HCT116 (cell line): ENCODE measurements around the gene KCNS3.

Experiments used
- EZH2phosphoT487 ChIP-seq: fragments of 200-600 bp; IDR thresholded peaks from 2 replicates; pipeline ENCODE4 v1.6.1; 2018; ENCODE audit warnings: antibody characterized with exemption, borderline replicate concordance
- POLR2AphosphoS5 ChIP-seq: IDR thresholded peaks from 2 replicates; pipeline ENCODE4 v1.6.1; 2011; ENCODE audit warnings: mild to moderate bottlenecking, low read depth, low read length, moderate library complexity
- SIN3A ChIP-seq: IDR thresholded peaks from 2 replicates; pipeline ENCODE4 v1.6.1; 2012; ENCODE audit warnings: low read depth
- TF ChIP-seq, protein P1 (sequence below), 3 experiments: fragments of 200-600 bp in 1 of 3; sonication (generic) in 1 of 3; IDR thresholded peaks in 2 of 3; conservative IDR thresholded peaks in 1 of 3; 2 replicates each; pipeline ENCODE4 v1.5.1; 2012 to 2017; ENCODE audit warnings: low read depth in 2 of 3, low read length in 2 of 3, antibody characterized with exemption in 1 of 3, borderline replicate concordance in 1 of 3, control low read depth in 1 of 3, mild to moderate bottlenecking in 1 of 3, mixed read lengths in 1 of 3, mixed run types in 1 of 3, moderate library complexity in 1 of 3; ENCODE audit not compliant: insufficient read depth in 1 of 3
- TF ChIP-seq, protein P2 (sequence below): IDR thresholded peaks from 2 replicates; pipeline ENCODE4 v1.6.1; 2012

DNA sequence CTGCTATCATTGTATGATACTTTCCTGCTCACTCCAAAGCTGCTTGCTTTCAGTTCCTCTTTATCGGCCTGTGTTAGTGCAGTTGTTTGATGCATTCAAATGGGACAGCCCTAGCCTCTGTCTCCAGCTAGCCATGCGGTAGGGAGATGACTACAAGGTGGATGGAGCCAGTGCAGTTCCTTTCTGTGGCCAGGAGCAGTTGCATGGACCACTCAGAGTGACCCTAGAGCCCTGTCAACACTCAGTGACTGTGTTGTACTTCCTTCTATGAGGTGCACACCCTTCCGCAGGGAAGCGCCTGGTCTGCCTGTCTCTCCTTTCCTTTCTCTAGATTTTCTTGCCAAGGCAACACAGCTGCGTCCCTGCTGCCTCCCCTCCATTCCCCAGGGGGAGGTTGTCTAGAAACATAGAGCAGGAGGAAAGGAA is 33.8 kb downstream of the KCNS3 start:
- TF ChIP-seq, protein P1, sequence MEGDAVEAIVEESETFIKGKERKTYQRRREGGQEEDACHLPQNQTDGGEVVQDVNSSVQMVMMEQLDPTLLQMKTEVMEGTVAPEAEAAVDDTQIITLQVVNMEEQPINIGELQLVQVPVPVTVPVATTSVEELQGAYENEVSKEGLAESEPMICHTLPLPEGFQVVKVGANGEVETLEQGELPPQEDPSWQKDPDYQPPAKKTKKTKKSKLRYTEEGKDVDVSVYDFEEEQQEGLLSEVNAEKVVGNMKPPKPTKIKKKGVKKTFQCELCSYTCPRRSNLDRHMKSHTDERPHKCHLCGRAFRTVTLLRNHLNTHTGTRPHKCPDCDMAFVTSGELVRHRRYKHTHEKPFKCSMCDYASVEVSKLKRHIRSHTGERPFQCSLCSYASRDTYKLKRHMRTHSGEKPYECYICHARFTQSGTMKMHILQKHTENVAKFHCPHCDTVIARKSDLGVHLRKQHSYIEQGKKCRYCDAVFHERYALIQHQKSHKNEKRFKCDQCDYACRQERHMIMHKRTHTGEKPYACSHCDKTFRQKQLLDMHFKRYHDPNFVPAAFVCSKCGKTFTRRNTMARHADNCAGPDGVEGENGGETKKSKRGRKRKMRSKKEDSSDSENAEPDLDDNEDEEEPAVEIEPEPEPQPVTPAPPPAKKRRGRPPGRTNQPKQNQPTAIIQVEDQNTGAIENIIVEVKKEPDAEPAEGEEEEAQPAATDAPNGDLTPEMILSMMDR (IDR thresholded peaks at IDR 0.05 in 2 of 3, conservative IDR thresholded peaks at IDR 0.05 in 1 of 3; ENCODE audit: borderline replicate concordance in 1 of 3, insufficient read depth in 1 of 3, low read depth in 2 of 3, low read length in 2 of 3) = no peak
- TF ChIP-seq, protein P2, sequence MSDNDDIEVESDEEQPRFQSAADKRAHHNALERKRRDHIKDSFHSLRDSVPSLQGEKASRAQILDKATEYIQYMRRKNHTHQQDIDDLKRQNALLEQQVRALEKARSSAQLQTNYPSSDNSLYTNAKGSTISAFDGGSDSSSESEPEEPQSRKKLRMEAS = no peak
- TF ChIP-seq EZH2phosphoT487 (no peak), POLR2AphosphoS5 (no peak), SIN3A (no peak)
